Adipocyte (in vitro differentiated cells): ENCODE measurements around the gene KAT6B.
"Not testable (repeated sequence)": the region's sequence is repeated elsewhere in the genome, so short reads cannot be mapped to it uniquely, and the experiment has no call there.

ENCODE experiments used
- DNase-seq: peaks from one replicate; pipeline ENCODE4 v3.0.0-alpha.2; 2015; ENCODE audit warnings: low read depth
- H3K27me3 ChIP-seq: replicated peaks from 2 replicates; pipeline ENCODE4 v1.7.0; 2013; ENCODE audit warnings: mild to moderate bottlenecking, low read length, moderate library complexity; ENCODE audit not compliant: control insufficient read depth, insufficient read depth
- H3K36me3 ChIP-seq: 2 replicates; pipeline ENCODE4 v1.7.0; 2013; ENCODE audit warnings: low read length, mild to moderate bottlenecking, moderate library complexity; ENCODE audit not compliant: control insufficient read depth, insufficient read depth, severe bottlenecking
- H3K4me1 ChIP-seq: 2 replicates; pipeline ENCODE4 v1.7.0; 2013; ENCODE audit warnings: mild to moderate bottlenecking, low read length, moderate library complexity; ENCODE audit not compliant: control insufficient read depth, insufficient read depth
- H3K4me3 ChIP-seq: 2 replicates; pipeline ENCODE4 v1.7.0; 2013; ENCODE audit warnings: mild to moderate bottlenecking, low read length, moderate library complexity
- H3K9ac ChIP-seq: 2 replicates; pipeline ENCODE4 v1.7.0; 2013; ENCODE audit warnings: mild to moderate bottlenecking, low read length, moderate library complexity
- H3K9me3 ChIP-seq: 2 replicates; pipeline ENCODE4 v1.7.0; 2013; ENCODE audit warnings: mild to moderate bottlenecking, low read length, moderate library complexity; ENCODE audit not compliant: control insufficient read depth

Gene KAT6B

DNA sequence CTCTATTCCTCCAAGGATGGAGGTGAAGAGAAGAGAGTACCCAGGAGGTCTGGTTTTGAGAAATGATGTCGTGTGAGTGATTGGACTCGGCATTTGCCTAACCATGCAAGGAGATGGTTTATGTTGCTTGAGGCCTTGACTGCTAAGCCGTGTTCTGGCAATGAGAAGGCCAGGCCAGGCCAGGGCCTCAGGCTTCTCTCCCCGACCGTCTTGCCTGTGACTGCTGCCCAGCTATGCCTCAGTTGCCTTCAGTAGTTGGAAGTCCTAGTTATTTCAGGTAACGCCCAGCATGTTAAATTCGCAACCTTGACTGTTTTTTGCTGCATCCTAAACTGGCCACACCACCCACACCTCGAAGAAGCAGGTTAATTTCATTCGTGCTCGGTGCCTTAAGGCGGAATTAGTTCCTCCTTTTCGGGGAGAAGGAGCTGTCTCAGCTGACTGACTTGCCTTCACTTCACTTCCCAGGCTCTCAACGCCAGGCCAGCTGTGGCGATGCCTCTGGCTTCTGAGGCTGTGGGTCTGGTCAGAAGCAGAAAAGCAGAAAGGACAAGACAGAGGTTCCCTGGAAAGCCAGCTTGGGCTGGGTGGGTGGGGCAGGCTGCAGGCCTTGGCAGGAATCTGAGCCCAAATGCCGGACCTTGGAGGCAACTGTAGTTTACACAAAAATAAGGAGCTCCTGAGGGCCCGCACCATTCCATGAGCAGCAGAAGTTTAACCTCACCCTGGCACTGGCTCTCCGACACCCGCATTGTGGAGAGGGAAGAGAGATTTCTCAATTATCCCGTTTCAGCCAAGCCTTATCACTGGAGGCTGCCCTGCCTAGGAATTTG lies 223.1 kb downstream of the KAT6B start:
- Histone ChIP-seq H3K9ac (no peak overlapping the region), H3K9me3 (no peaks in the 10 kb centered on the region), H3K4me3 (no peak overlapping the region), H3K36me3 (no peaks in the 10 kb centered on the region), H3K27me3 (no peaks in the 10 kb centered on the region), H3K4me1 (peaks cover 16% of the 10 kb centered on the region)
- no peak for DNase-seq

DNA sequence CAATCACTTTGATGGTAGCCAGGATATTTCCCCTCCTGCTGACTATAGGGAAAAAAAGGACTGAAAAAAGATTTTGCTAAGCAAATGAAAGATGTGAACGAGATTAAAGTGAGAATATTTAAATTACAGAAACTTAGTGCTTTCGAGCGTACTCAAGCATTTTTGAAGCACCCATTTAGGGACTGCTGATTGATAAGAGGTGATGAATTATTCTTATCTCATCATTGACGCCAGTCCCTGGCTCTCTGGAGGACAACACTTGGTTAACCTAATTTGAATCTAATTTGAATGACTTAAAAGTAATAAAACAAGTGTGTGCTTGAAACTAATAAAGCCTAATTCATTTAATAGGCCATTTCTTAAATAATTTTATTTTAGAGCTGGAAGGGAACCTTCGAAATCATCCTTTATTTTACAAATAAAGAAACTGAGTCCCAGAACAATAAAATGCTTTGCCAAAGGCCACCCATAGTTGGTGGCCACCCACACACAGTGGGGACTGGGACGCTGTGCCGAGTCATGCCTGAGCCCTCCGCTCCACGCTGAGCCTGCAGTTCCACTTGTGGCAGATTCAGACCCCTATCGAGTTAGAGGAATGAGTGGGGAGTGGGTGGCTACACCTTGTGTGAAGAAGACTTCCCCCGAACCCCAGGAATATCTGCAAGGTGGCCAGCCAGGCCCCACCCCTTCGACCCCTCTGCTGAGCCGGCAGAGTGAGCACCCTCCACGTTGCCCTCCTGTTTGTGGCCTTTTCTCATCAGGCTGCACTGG lies 223.9 kb downstream of the KAT6B start:
- H3K4me1 ChIP-seq = peaks cover 16% of the 10 kb centered on the region
- no peaks in the 10 kb centered on the region for H3K36me3 ChIP-seq
- H3K27me3 ChIP-seq = no peaks in the 10 kb centered on the region
- no peaks in the 10 kb centered on the region for H3K9me3 ChIP-seq
- H3K4me3 ChIP-seq = no peak overlapping the region
- DNase-seq = no peak
- no peak overlapping the region for H3K9ac ChIP-seq

DNA sequence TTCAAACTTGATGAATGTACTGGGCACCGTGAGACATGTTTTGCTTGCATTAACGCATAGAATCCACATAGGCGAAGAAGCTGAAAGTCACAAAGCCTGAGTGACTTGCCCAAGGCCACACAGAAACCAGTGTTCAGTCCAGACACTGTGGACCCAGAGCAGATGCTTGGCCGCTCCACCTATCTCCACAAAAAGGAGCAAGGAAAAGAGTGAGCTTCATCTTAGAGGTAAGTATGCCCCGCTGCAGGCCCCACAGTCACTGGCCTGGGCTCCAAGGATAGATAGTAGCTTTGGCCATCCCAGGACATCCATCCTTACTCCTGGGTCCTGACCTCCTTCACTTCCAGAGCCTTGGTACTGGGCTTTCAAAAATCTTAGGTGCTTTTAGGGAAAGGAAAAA lies 224.9 kb downstream of the KAT6B start:
- Histone ChIP-seq H3K9ac (no peak overlapping the region), H3K36me3 (no peaks in the 10 kb centered on the region), H3K4me3 (no peak overlapping the region), H3K9me3 (no peaks in the 10 kb centered on the region), H3K27me3 (no peaks in the 10 kb centered on the region), H3K4me1 (peaks cover 16% of the 10 kb centered on the region)
- no peak for DNase-seq

DNA sequence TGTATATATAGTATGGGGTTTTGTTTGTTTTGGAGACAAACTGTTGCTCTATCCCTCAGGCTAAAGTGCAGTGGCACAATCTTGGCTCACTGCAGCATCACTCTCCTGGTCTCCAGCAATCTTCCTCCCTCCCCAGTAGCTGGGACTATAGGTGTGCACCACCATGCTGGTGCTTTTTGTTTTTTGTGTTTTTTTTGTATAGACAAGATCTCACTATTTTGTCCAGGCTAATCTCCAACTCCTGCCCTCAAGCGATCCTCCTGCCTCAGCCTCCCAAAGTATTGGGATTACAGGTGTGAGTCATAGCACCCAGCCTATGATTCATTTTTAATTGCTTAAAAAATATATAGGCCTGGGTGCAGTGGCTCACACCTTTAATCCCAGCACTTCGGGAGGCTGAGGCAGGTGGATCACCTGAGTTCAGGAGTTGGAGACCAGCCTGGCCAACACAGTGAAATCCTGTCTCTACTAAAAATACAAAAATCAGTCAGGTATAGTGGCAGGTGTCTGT lies 229.6 kb downstream of the KAT6B start:
- not testable (repeated sequence) for H3K36me3 ChIP-seq, H3K9ac ChIP-seq, DNase-seq, H3K4me3 ChIP-seq, H3K4me1 ChIP-seq, H3K9me3 ChIP-seq, H3K27me3 ChIP-seq

DNA sequence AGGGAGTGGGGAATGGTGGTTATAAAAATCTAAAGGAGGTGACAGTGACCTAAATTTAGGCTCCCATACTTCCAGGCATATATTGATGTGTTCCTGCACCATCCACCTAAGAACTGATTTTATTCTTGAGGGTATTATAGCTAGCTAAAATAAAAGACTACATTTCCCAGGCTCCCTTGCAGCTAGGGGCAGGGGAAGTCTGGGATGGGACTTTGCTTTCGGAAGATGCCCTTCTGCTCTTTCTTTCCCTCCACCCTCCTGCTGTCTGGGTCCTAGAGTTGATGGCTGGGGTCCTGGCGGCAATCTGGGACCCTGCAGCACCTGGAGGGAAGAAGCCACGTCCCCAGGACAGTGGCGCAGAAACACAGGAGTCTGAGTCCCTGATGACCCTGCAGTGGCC lies 231.3 kb downstream of the KAT6B start:
- Histone ChIP-seq H3K36me3 (no peaks in the 10 kb centered on the region), H3K9me3 (no peaks in the 10 kb centered on the region), H3K4me3 (no peak overlapping the region), H3K27me3 (no peaks in the 10 kb centered on the region), H3K9ac (no peak overlapping the region), H3K4me1 (peaks cover 13% of the 10 kb centered on the region)
- DNase-seq = no peak

DNA sequence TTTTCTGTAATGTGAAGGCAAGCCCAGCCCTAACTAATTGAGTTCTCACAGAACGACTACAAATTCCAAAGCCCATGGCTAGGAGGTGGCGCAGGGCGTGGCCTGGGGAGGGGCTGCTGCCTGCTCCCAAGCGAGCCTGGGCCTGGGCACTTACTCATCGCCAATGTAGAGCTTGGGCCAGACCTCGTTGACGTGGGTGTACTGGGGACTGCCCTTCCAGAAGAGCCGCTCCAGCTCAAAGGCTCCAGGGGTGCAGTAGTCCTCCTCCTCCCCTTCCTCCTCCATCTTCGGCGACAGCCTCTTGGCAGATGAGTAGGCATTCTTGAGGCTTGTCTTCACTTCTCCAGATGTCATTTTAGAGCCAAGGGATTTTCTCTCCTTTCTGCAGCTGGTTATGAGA lies 231.8 kb downstream of the KAT6B start:
- Histone ChIP-seq H3K36me3 (no peaks in the 10 kb centered on the region), H3K9me3 (no peaks in the 10 kb centered on the region), H3K4me3 (no peak overlapping the region), H3K4me1 (peaks cover 15% of the 10 kb centered on the region), H3K27me3 (no peaks in the 10 kb centered on the region), H3K9ac (no peak overlapping the region)
- DNase-seq = no peak

DNA sequence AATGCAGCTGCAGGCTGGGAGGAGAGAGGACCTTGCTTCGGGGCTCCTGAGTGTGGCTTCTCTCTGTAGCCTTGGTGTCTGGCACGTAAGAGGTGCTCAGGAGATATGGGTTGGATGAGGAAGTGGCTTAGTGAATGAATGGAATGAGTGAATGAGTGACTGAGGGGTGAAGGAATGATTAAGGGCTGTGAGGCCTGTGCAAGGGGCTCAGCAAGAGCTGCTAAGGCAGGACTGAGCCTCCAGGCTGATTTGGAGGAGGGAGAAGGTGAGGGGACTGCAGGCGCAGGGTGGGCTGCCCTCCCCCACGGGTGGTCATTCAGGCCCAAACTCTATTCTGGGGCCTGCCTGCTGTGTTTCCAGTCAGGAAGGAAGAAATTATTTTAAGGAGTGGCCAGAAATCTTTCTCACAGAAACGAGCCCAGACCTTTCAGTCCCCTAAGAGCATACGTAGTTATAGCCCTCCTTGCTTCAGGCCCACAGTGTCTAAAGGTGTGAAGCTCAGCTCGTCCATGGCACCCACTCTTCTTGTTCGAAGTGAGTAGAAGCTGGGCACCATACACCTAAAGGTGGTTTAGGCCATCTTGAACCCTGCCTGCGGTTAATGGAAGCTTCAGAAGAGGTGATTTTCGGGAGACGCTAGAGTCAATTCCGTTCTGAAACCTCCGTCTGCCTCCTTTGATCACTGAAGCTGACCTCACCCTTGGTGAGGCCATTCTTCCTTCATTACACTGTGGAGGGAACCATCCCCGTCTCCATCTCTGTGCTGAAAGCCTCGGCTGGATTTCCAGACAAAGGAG lies 235.5 kb downstream of the KAT6B start:
- Histone ChIP-seq H3K27me3 (no peaks in the 10 kb centered on the region), H3K9ac (no peak overlapping the region), H3K36me3 (no peaks in the 10 kb centered on the region), H3K4me1 (peaks cover 15% of the 10 kb centered on the region), H3K9me3 (no peaks in the 10 kb centered on the region), H3K4me3 (peak overlapping the region; percentile 12)
- no peak for DNase-seq

DNA sequence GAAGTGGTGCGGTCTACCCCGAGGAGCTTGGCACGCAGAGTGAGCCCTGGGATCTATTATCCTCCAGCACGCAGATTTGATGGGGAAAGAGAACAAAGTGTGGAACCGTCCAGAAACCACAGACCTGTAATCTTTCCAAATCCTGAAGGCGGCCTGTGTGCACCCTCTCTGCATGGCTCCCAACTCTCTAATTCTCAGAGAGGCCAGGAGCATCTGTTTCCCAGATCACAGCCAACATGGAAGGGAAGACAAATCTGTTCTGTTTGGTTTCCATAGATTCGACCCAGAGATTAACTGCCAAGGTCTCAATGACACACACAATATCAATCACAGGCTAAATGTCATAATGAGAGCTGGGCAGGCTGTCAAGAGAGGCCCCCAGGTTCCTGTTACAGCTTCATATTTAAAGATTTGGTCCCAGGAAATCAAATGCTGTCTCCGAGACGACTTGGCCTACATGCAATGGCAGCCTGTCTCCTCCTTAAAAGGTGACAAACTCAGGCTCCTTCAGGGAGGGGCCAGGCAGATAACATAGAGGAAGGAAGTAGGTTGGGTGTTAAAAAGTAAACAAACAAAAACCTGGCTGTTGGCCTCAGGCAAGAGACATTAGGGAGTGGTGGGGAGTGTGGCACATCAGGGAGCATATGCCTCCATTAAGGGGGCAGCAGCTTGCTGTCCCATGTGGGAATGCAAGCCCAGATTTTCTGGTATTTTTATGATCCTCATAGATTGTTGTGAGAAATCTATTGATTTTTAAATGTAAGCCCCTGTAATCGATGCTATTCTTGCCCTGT lies 236.3 kb downstream of the KAT6B start:
- H3K4me3 ChIP-seq = peak overlapping the region; percentile 12
- DNase-seq = peak; percentile 69
- H3K27me3 ChIP-seq = no peaks in the 10 kb centered on the region
- no peaks in the 10 kb centered on the region for H3K9me3 ChIP-seq
- H3K9ac ChIP-seq = no peak overlapping the region
- peaks cover 15% of the 10 kb centered on the region for H3K4me1 ChIP-seq
- H3K36me3 ChIP-seq = no peaks in the 10 kb centered on the region

DNA sequence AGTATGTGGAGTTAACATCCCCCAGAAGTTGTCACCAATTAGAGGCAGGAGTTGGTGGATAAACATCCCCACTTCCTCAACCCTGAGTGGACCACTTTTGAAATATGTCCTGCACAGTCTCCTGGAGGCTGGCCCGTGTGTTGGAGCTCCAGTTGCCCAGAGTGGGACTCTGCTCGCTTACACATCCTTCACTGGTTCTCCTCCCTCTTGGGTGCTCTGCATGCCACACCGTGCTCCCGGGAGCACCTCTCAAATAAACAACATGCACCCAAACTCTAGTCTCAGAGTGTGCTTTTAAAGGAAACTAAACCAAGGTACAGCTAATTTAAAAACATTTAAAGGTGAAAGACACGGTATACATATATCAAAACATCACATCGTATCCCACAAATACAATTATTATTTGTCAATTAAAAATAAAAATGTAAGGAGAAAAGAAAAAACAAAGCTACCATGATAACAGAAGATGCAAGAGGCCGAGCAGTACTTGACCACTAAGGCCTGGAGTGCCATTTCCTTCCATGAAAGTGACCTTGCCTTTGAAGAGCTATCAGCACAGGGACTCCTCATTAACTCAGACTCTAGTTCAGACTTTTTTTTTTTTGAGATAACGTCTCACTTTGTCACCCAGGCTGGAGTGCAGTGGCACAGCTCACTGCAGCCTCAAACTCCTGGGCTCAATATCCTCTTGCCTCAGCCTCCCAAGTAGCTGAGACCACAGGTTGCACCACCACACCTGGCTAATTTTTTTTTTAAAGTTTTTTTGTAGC lies 237.2 kb downstream of the KAT6B start:
- H3K4me1 ChIP-seq = peaks cover 11% of the 10 kb centered on the region
- no peaks in the 10 kb centered on the region for H3K9me3 ChIP-seq
- H3K36me3 ChIP-seq = no peaks in the 10 kb centered on the region
- H3K9ac ChIP-seq = no peak overlapping the region
- no peaks in the 10 kb centered on the region for H3K27me3 ChIP-seq
- H3K4me3 ChIP-seq = no peak overlapping the region
- DNase-seq = no peak

DNA sequence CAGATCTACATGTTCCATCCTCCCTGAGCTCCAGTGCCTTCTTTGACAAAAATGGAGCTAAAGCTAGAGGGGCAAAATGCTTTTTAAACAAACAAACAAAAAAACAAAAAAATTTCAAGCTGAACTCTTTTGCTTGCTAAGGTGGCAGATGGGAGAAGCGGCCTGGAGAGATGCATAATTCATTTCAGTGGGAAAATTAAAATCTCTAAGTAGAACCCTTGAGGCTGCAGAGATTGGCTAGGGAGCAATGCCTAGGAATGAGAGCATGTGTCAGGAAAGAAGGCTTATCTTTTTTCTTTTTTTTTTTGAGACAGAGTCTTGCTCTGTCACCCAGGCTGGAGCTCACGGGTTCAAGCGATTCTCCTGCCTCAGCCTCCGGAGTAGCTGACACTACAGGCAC lies 238.7 kb downstream of the KAT6B start:
- Histone ChIP-seq H3K4me3 (no peak overlapping the region), H3K9ac (no peak overlapping the region), H3K27me3 (peaks cover under 1% of the 10 kb centered on the region), H3K36me3 (no peaks in the 10 kb centered on the region), H3K4me1 (peaks cover 11% of the 10 kb centered on the region), H3K9me3 (no peaks in the 10 kb centered on the region)
- DNase-seq = no peak
